MM.1S (cell line): Measurements from ENCODE around the gene GAS7.

Experiments
- CTCF ChIP-seq: fragments of 300-600 bp; sonication (generic); IDR thresholded peaks from 2 replicates; pipeline ENCODE4 v1.5.1; 2016; ENCODE audit warnings: antibody characterized with exemption, low read length, mixed read lengths
- EZH2phosphoT487 ChIP-seq: fragments of 300-600 bp; sonication (generic); IDR thresholded peaks from 2 replicates; pipeline ENCODE4 v1.6.1; 2018; ENCODE audit warnings: antibody characterized with exemption, low read length

GRCh38 chr17:10115536-10115932 is 82.9 kb downstream of the GAS7 start:
- TF ChIP-seq CTCF (no peak), EZH2phosphoT487 (no peak)
